Measurements from ENCODE around the gene NMT2.

The NMT2 gene

DNA sequence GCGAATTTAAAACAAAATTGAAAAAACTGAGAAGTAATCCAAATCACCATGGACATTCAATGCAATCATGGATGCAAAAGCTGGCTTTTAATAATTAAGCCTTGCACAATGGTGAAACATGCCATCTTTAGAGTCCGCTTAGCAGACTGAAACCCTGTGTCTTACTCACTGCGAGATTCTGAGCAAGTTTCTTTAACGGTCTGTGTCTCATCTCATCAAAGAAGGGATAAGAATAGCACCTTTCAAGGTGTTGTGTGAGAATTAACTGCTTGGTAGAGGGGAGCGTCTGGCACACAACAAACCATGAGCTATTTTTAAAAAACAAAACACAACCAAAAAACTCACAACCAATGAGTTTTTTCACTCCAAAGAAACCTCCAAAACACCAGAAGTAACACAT, 101.3 kb downstream of the NMT2 start:
- H3K4me3 ChIP-seq (ENCODE audit: low read depth, low read length): no peak overlapping the region
- ChIA-PET CTCF (no interaction called here), POLR2A (no interaction called here)
- TF ChIP-seq, protein P1, sequence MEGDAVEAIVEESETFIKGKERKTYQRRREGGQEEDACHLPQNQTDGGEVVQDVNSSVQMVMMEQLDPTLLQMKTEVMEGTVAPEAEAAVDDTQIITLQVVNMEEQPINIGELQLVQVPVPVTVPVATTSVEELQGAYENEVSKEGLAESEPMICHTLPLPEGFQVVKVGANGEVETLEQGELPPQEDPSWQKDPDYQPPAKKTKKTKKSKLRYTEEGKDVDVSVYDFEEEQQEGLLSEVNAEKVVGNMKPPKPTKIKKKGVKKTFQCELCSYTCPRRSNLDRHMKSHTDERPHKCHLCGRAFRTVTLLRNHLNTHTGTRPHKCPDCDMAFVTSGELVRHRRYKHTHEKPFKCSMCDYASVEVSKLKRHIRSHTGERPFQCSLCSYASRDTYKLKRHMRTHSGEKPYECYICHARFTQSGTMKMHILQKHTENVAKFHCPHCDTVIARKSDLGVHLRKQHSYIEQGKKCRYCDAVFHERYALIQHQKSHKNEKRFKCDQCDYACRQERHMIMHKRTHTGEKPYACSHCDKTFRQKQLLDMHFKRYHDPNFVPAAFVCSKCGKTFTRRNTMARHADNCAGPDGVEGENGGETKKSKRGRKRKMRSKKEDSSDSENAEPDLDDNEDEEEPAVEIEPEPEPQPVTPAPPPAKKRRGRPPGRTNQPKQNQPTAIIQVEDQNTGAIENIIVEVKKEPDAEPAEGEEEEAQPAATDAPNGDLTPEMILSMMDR (IDR thresholded peaks at IDR 0.05; ENCODE audit: insufficient read depth, low read length, missing control alignments): no peak
- no peak for DNase-seq (ENCODE audit: low read depth, low spot score)

DNA sequence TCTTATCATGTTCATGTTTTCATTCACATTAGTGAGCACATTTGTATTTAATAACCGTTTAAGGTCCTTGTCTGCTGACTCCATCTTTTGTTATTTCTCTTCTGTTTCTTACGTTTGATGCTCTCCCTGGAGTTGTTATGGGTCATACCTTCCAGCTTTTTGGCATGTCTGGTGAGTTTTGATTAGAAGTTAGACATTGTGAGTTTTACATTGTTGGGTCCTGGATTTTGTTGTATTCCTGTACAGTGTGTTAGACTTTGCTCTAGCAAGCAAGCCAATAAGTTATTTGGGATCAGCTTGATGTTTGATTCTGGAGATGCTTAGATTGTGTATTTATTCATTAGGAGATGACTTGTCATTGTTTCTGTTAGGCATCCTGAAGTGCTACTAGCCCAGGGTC, 107.9 kb downstream of the NMT2 start:
- TF ChIP-seq, protein P1 (IDR thresholded peaks at IDR 0.05; ENCODE audit: insufficient read depth, low read length, missing control alignments): no peak
- H3K4me3 ChIP-seq (ENCODE audit: low read depth, low read length): no peak overlapping the region
- CTCF ChIA-PET: no interaction called here
- DNase-seq (ENCODE audit: low read depth, low spot score): no peak
- POLR2A ChIA-PET: no interaction called here

GRCh38 chr10:15059914-15060313, 108.6 kb downstream of the NMT2 start:
- no peak overlapping the region for H3K4me3 ChIP-seq (ENCODE audit: low read depth, low read length)
- CTCF ChIA-PET: no interaction called here
- POLR2A ChIA-PET: no interaction called here
- TF ChIP-seq, protein P1 (IDR thresholded peaks at IDR 0.05; ENCODE audit: insufficient read depth, low read length, missing control alignments): no peak
- no peak for DNase-seq (ENCODE audit: low read depth, low spot score)

- CTCF ChIA-PET: no interaction called here
- no peak overlapping the region for H3K4me3 ChIP-seq (ENCODE audit: low read depth, low read length)
- POLR2A ChIA-PET: no interaction called here
- TF ChIP-seq, protein P1 (IDR thresholded peaks at IDR 0.05; ENCODE audit: insufficient read depth, low read length, missing control alignments): no peak
- DNase-seq (ENCODE audit: low read depth, low spot score): no peak
Measured at GRCh38 chr10:15058689-15059088, 109.8 kb downstream of the NMT2 start.

Data from AG04449 (cell line).